GM12864 (cell line): ENCODE data around the gene GABRA4.

Experiments used
- DNase-seq: peaks from one replicate; pipeline ENCODE4 v3.0.0-alpha.2; 2011; ENCODE audit warnings: low read depth
- H3K4me3 ChIP-seq: 2 replicates; pipeline ENCODE4 v1.5.1; 2011; ENCODE audit warnings: mild to moderate bottlenecking, low read depth, low read length, control low read depth
- TF ChIP-seq, protein P1 (sequence below): IDR thresholded peaks from 2 replicates; pipeline ENCODE4 v1.5.1; 2011; ENCODE audit warnings: low read depth, mild to moderate bottlenecking, moderate library complexity, low read length, control low read depth, inconsistent platforms; ENCODE audit errors: missing control alignments

The GABRA4 gene

DNA sequence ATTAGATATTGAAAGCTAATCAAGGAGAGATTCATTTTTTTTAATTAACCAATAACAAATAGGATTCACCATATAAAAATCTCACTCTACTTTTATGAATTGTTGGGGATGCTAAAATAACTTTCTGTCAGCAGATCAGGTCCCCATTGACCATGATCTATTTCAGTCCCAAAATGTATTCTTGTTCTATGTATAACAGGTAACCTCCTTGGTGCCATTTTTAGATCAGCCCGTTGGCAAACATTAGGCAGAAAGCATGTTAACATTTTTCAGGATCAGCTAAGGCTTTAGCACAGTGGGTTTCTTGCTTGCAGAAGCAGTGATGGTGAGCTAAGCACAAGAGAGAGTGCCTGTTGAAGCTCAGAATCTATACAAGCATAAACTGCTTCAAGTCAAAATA is 43.6 kb downstream of the GABRA4 start:
- DNase-seq, result no peak
- TF ChIP-seq, protein P1, sequence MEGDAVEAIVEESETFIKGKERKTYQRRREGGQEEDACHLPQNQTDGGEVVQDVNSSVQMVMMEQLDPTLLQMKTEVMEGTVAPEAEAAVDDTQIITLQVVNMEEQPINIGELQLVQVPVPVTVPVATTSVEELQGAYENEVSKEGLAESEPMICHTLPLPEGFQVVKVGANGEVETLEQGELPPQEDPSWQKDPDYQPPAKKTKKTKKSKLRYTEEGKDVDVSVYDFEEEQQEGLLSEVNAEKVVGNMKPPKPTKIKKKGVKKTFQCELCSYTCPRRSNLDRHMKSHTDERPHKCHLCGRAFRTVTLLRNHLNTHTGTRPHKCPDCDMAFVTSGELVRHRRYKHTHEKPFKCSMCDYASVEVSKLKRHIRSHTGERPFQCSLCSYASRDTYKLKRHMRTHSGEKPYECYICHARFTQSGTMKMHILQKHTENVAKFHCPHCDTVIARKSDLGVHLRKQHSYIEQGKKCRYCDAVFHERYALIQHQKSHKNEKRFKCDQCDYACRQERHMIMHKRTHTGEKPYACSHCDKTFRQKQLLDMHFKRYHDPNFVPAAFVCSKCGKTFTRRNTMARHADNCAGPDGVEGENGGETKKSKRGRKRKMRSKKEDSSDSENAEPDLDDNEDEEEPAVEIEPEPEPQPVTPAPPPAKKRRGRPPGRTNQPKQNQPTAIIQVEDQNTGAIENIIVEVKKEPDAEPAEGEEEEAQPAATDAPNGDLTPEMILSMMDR, result no peak
- no peak overlapping the region for H3K4me3 ChIP-seq

DNA sequence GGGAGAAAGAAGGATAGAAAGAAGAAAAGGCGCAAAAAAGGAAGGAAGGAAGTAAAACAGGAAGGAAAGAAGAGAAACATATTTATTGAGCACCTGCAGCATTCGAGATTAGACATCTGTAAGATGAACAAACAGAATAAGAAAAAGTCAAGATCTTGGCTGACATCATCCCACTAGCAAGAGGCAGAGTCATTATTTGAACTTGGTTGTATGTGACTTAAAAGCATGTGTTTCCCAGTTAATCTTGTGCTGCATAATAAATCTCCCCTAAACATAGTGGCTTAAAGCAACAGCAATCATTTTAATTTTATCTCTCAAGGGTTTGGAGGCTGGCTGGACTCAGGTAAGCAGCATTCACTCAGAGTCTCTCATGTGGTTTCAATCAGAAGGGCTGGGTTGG is 45.8 kb downstream of the GABRA4 start:
- TF ChIP-seq, protein P1, result no peak

DNA sequence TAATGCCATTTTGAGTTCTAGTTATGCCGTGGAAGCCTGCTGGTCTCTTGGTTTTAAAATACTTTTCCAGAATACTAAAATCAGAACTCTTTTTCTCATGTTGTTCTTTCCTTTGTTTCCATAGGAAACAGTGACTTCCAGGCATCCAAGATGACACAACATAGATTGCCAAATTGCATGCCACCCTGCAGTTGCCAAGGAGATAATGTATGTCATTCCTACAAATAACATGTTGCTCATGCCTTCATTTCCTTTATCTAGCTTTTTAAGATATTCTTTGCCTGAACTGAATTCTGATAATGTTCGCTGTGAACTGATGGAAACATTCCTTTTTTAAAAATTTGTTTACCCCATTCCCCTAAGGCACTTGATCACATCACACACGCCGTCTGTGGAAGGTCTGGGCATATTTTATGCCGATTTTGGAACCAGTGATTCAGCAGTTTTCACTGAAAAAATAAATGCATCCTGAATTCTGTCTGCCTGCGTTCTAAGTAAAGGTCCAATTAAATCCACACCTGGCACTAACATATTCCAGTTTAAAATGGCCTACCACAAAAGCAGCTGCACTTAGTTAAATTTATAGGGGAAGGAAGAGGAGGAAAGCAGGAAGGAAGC is 46.4 kb downstream of the GABRA4 start:
- TF ChIP-seq, protein P1, result no peak
- H3K4me3 ChIP-seq, result no peak overlapping the region
- DNase-seq, result no peak

More for the DNA sequence above, 45.8 kb downstream of the GABRA4 start:
- H3K4me3 ChIP-seq, result no peak overlapping the region
- no peak for DNase-seq

DNA sequence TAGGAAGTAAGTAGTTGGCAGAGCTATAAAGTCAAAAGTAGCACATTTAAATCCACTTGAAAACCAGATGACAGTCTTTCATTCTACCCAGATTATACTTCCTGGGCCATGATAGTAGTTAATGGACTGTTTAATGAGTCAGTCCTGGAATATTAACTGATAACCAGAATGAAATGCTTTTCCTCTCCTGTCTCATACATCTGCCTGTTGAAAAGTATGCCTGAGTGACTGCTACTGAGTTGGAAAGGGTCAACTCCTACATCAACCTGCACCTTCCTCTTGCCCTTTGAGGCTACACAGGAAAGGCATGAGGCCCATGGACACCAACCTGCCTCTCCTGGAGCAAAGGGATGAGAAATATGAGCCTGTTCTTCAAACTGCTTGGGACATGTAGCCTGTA is 48.3 kb downstream of the GABRA4 start:
- TF ChIP-seq, protein P1, result no peak
- no peak overlapping the region for H3K4me3 ChIP-seq
- DNase-seq, result no peak

DNA sequence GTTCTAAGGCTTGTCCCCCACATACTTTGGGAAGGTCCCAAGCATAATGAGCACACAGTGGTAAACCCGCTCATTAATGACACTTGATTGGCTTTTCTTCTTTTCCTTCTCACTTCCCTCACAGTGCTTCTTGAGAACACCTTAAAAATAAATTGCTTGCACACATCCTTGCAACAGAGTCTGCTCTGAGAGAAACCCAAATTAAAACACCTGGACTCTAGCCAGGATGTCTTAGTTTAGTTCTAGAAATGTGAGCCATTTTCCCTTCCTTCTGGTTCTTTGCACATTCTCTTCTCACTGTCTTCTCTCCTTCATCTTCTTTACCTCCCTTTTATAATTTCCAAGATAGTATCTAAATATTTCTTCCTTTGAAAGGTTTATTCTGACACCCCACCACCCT is 49.0 kb downstream of the GABRA4 start:
- H3K4me3 ChIP-seq, result no peak overlapping the region
- TF ChIP-seq, protein P1, result no peak
- no peak for DNase-seq

DNA sequence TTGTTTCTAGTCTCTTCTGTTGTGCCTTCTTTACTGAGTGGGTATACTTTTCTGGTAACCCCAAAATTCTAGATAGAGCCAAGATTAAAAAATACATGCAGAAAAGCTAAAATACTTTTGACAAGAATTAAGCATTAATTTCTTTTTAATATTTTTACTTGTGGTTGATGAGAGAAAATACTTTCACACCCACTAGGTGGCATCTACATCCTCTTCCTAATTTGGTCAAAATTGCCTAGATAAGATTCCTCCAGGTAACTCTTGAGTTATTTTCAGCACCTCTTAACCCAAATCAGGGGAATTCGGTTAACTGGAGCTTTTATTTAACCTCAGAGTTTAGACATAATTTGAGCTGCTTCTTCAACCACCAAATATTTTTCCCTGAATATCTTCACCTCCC is 55.9 kb downstream of the GABRA4 start:
- no peak for DNase-seq
- TF ChIP-seq, protein P1, result peak; percentile 30
- H3K4me3 ChIP-seq, result no peak overlapping the region

DNA sequence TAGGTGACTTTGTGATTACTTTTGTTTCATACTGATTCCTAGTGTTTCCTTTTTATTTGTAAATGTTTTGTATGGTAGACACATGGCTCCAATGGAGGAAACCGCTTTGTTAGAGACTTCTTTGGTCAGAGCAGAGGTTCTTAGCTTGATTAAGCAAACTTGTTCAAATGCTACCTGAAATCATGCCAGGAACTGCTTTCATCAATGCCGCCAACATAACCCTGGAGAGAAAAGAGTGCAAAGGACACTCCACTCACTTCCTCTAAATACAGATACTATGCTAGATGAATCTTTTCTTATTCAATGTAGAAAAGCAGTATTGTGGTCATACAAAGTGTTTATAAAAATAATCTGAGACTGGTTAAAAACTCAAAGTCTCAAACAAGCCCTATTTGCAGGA is 58.7 kb downstream of the GABRA4 start:
- no peak overlapping the region for H3K4me3 ChIP-seq
- TF ChIP-seq, protein P1, result no peak
- no peak for DNase-seq
